Bronchial epithelial cell (primary cell): Measurements from ENCODE around the gene ELK4. TPM values are rescaled to one million over a fixed set of nuclear protein-coding genes. Genes with fewer than 3 reads are reported as not detected.

Source experiments
- DNase-seq: peaks from one replicate; pipeline ENCODE4 v3.0.0-alpha.2; 2010; ENCODE audit warnings: low read depth
- FAIRE-seq: peaks from 2 replicates; lab custom pipeline; 2011; peaks lifted over from hg19 to GRCh38; lab: Jason Lieb, UNC
- H3K27me3 ChIP-seq: 2 replicates; pipeline ENCODE4 v1.5.1; 2011; ENCODE audit warnings: low read length; ENCODE audit not compliant: control insufficient read depth, insufficient read depth
- H3K36me3 ChIP-seq: 2 replicates; pipeline ENCODE4 v1.5.1; 2011; ENCODE audit warnings: low read length; ENCODE audit not compliant: control insufficient read depth, insufficient read depth
- H3K4me3 ChIP-seq: 2 replicates; pipeline ENCODE4 v1.5.1; 2011; ENCODE audit warnings: mild to moderate bottlenecking, low read depth, low read length, control low read depth
- total RNA-seq: library from RNA; depleted of rRNA; stranded (reverse); fragments of >200 nt; gene quantifications from 2 replicates; pipeline ENCODE4 v1.2.1, GENCODE V29; 2014
- TF ChIP-seq, protein P1 (sequence below): IDR thresholded peaks from 2 replicates; pipeline ENCODE4 v1.5.1; 2011; ENCODE audit warnings: mild to moderate bottlenecking, moderate library complexity, low read length, control low read depth, inconsistent platforms; ENCODE audit not compliant: insufficient read depth, severe bottlenecking

Gene ELK4
- total RNA-seq, 1 donor from 2014 or later = 10.8 TPM

GRCh38 chr1:205610901-205611466, 20.8 kb downstream of the ELK4 start:
- DNase-seq = no peak
- no peak for FAIRE-seq

GRCh38 chr1:205610036-205610435, 21.8 kb downstream of the ELK4 start:
- Histone ChIP-seq H3K4me3 (no peak overlapping the region), H3K36me3 (peaks cover 3% of the 10 kb centered on the region), H3K27me3 (no peaks in the 10 kb centered on the region)
- no peak for DNase-seq
- TF ChIP-seq, protein P1, sequence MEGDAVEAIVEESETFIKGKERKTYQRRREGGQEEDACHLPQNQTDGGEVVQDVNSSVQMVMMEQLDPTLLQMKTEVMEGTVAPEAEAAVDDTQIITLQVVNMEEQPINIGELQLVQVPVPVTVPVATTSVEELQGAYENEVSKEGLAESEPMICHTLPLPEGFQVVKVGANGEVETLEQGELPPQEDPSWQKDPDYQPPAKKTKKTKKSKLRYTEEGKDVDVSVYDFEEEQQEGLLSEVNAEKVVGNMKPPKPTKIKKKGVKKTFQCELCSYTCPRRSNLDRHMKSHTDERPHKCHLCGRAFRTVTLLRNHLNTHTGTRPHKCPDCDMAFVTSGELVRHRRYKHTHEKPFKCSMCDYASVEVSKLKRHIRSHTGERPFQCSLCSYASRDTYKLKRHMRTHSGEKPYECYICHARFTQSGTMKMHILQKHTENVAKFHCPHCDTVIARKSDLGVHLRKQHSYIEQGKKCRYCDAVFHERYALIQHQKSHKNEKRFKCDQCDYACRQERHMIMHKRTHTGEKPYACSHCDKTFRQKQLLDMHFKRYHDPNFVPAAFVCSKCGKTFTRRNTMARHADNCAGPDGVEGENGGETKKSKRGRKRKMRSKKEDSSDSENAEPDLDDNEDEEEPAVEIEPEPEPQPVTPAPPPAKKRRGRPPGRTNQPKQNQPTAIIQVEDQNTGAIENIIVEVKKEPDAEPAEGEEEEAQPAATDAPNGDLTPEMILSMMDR = no peak
- no peak for FAIRE-seq

More at GRCh38 chr1:205610901-205611466, 20.8 kb downstream of the ELK4 start:
- TF ChIP-seq, protein P1 = no peak
- H3K36me3 ChIP-seq = peaks cover 3% of the 10 kb centered on the region
- no peaks in the 10 kb centered on the region for H3K27me3 ChIP-seq
- H3K4me3 ChIP-seq = no peak overlapping the region

GRCh38 chr1:205604825-205605505, 26.8 kb downstream of the ELK4 start:
- DNase-seq (no peak), FAIRE-seq (no peak)
- Histone ChIP-seq H3K36me3 (peaks cover 1% of the 10 kb centered on the region), H3K4me3 (no peak overlapping the region), H3K27me3 (no peaks in the 10 kb centered on the region)
- TF ChIP-seq, protein P1 = no peak

- TF ChIP-seq, protein P1 = no peak
- DNase-seq = no peak
- H3K4me3 ChIP-seq = no peak overlapping the region
- no peak for FAIRE-seq
- H3K36me3 ChIP-seq = peaks cover 1% of the 10 kb centered on the region
- H3K27me3 ChIP-seq = no peaks in the 10 kb centered on the region
Measured at GRCh38 chr1:205604059-205604458, 27.8 kb downstream of the ELK4 start.

- FAIRE-seq = no peak
- no peak overlapping the region for H3K4me3 ChIP-seq
- H3K36me3 ChIP-seq = peaks cover 1% of the 10 kb centered on the region
- TF ChIP-seq, protein P1 = no peak
- DNase-seq = no peak
- no peaks in the 10 kb centered on the region for H3K27me3 ChIP-seq
Measured at GRCh38 chr1:205601205-205601604, 30.6 kb downstream of the ELK4 start.
